Stimulated activated CD8-positive, alpha-beta memory T cell treated with anti-CD3 and anti-CD28 coated beads, Interleukin-7, amount 100 ng/mL, for 24 hours (primary cell): ENCODE measurements around the gene S1PR3.

ENCODE experiments used
- DNase-seq: peaks from one replicate; pipeline ENCODE4 v3.0.0-alpha.2; 2020; ENCODE audit warnings: low read depth

S1PR3 gene

DNA sequence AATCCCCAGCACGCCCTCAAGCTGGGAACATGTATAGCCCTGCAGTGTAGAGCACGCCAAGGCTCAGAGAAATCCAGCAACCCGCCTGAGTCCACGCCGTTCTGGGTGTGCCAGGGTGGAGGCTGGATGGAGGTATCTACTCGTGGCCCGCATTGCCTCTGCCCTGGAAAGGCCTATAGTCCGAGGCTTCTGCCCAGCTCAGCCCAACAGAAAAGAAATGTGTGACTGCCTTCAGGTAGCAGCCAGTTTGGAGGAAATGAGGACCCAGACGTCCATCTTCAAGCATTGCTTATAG is 18.2 kb downstream of the S1PR3 start:
- no peak for DNase-seq

DNA sequence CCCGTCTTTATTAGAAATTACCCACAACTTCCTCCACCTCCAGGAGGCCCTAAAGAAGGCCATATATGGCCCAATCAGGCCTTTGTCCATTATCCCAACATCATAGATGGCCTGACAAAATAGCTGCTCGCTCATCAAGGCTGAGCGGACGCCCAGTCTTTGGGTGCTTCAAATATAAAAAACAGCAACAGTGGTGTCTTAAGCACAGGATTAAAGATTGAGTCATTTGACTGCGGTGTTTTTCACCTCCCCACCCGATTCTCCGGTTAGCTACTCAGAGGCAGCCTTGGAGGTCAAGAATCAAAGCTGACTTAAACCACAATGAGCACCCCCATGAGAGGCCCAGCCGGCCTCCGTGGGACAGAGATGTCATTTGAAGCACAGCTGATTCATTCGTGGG is 18.8 kb downstream of the S1PR3 start:
- DNase-seq: no peak

DNA sequence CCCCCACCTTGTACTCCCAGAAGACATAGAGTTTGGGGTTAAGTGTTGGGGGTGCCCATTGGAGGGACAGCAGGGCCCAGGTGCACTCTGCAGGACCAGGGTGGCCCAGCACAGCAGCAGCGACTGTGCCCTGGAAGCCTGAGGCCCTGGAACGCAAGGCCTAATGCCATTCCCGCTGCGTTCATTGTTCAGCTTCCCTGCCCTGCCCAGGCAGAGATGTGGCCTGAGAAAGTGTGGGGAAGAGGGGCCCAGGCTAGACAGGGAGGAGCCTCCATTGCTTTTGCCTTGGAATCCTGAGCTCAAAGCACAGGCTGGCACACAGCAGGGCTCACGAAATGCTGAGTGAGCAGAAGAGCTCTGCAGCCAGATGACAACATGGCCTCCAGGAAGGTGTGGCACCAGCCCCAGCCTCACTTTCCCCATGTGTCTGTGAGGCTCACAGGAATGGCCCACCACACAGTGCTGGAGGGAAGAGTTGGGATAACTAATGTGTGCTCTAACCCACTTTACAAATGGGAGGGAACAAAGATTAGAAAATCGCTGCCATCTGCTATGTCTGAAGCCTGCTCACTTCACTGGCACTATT is 19.4 kb downstream of the S1PR3 start:
- DNase-seq: no peak

DNA sequence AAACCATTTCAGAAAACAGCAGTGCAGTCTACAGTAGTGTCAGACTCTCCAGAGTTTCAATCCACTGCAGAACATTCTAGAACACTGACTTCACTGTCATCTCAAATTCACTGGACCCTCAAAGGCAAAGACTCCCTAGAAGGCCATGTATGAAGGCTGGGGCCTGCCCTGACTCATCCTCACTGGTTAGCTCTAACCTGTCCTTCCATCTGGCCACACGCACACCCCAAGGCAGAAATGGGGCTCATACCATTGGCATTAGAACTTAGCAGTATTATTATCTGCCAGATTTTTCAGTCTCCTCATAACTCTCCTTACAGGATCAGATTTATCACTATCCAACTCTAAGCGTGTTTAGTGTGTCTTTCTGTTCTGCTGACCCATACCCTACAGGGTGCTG is 20.4 kb downstream of the S1PR3 start:
- DNase-seq: no peak

DNA sequence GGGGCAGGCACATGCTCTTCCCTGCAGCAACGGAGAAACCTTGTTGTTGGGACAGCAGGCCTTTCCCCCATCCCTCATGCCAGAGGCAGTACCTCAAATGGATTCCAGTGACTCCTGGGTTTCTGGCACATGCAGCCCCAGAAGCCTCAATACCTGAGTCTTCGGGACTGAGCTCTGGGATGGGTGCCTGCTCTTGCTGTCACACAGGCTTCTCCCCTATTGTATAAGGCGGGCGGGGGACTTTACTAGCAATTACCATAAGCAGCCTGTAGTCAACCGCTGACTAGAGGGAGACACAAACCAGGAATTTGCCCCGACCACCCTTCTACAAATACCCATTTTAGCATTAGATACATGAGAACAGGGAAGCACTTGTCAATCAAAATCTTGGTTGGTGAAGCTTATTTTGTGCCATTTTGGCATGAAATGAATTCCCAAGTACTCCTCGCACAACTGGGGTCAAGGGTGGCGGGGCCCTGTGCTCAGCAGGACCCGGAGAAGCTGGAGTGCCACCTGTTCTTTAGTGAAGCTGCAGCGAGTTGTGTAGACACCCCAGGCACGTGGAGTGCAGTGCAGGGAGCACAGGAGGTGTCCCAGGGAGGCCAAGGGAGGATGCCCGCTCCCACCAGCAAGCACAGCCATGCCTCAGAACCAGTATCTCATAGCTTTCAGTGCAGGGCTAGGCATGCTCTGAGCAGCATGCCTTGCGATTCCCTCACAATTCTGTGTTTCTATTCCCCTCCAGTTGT is 21.2 kb downstream of the S1PR3 start:
- DNase-seq: no peak

DNA sequence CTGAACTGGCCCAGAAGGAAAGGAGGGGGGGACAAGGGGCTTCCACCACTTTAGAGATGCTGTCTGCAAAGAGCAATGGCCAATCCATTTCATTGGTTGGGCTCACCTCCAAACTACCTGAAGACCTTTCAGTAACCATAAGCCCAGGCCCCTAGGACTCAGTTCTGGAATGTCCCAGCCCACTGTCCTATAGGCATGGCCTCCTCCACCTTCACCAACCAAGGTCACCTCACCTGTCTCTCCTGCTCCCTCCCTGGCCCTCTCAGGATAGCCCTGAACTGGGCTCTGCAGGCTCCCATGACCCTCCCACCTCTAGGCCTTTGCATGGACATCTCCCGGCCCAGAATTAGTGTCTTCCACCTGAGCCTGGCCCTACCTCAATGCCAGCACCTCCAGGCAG is 22.4 kb downstream of the S1PR3 start:
- DNase-seq: no peak

DNA sequence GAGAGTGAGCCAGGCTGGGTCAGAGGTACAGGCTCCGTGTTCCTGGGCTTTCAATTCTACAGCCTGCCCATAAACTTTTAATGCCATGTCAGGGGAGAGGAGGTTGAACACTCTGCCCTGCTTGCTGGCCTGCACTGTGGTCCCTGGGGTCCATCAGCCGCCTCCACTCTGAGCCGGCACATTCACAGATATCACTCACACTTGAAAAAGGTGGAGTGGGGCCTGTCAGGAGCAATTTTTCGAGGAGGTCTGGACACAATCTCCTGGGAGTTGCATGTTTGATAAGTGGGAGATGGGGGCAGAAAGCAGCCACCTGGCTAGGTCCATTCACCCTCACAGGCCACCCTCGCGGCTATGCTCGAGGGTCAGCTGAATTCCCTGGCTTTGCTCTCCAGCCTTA is 22.9 kb downstream of the S1PR3 start:
- DNase-seq: no peak

DNA sequence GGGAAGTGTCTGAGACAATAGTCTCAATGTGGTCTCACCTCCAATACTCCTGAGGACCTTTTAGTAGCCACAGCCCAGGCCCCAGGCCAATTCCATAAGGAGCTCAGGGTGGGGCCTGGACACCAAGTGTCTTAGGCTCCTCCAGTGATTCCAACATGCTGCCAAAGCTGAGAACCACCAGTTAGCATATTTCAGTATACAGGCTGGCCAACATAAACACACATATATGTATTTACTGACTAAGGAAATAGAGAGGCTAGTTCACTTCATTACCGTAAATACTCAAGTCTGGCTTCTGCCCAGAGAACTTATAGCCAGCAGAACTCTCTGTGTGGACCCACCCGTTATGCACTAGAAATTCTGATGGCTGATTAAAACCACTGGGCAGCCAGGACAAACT is 24.1 kb downstream of the S1PR3 start:
- DNase-seq: no peak

DNA sequence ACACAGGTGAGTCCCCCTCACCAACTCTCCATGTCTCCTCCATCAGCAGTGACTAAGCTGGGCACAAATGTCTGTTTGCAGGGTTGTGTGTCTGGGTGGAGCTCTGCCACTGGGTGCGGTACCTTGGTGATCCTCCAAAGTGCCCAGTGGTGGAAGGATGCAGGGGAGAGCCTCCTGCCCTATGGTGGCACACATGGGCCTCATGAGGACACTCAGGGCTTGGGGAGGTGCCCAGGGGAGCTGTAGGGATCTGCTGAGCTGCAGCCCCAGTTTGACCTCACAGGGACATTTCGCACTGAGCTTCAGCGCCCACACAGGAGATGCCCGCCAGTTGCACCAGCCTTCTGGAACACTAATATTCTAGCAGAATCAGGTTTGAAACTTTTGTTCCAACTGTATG is 29.5 kb downstream of the S1PR3 start:
- DNase-seq: no peak

DNA sequence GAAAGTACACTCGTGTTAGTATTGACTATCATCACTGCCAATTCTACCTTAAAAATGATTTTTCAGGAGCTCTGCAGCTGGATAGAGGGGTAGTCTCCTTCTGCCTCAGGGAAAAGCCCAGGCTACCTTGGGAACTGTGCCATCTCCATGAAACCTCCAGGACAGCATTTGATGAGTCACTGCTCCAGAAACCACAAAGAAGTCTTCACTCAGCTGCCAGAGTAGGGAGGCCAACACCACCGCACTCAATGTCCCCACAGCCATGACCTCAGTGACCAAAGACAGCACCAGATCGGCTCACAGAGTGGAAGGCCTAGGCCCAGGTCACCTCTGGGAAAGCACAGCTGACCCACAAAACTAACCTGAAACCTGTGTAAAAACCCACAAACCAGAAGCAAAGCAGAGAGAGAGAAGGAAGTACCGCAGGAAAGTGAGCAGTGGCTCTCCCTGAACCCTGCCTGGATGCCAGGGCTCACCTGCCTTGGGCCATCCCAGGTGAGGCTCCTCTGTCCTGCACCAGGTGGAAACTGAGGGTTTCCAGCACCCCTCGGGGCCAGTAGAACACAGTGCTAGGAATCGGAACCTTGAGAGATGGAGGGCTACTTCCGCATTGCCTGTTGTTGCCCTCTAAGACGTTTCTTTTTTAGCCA is 30.0 kb downstream of the S1PR3 start:
- no peak for DNase-seq

DNA sequence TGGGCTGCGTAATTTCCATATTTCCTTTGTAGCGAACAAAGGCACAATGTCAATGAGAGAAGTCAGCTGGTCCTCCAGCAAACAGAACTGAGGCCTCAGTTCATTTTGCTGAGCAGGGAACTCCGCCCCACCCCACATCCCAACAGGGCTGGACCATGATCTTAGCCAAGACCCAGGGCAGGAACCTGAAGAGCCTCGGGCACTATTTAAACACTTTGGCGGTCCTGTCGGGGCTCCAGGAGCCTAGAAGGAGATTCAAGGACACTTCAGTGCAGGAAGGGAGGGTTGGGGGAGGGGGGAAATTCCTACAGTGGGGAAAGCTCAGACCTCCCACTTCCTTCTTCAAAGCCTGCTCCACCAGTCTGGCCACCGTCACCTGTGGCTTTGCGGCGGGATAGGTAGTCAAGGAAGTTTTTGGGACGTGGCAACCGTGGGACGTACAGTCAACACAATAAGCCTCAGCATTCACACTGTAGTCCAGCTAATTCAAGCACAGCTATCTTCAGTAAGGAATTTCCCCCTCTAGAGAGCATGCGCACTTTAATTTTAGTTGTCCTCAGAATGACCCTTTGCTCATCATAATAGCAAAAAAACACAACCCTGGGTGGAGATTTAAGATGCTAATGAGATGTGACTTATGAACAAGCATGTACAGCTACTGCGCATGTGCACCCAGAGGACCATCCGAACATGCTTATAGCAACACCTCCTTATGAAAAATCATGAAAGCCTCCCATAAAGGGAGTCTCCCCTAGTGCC is 30.9 kb downstream of the S1PR3 start:
- DNase-seq: no peak

DNA sequence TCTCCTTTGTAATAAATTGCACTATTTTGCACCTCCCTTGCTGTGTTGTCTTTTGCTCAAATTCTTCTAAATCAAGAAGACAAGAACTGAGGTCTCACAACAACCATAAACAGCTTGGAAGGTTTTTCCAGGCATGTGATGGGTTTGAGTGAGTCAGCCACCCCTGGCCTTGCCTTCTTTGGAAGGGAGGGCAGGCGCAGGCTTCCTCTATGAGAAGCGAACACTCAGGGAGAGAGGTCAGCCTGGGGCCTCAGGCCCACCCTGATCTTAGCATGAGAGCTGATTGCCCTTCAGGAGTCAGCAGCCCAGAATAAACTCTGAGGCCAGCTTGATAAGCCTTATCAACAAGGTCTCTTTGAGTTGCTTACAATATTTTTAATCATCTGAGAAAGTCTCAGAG is 31.6 kb downstream of the S1PR3 start:
- DNase-seq: no peak

DNA sequence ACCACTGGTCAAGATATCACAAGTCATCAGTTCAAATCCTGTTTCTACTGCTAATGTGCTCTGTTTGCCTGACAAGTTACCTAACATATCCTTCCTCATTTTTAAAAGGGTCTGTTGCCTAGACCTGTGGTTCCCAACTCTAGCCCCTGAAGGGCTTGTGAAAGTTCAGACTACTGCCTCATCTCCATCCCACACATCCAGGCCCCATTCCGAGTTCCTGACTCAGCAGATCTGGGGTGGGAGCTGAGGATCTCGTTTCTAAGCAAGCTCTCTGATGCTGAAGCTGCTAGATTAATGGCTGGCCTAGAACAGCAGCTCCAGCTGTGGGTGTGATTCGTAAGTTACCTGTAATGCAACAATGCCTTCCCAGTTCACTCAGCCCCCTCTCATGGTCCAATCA is 32.5 kb downstream of the S1PR3 start:
- no peak for DNase-seq

DNA sequence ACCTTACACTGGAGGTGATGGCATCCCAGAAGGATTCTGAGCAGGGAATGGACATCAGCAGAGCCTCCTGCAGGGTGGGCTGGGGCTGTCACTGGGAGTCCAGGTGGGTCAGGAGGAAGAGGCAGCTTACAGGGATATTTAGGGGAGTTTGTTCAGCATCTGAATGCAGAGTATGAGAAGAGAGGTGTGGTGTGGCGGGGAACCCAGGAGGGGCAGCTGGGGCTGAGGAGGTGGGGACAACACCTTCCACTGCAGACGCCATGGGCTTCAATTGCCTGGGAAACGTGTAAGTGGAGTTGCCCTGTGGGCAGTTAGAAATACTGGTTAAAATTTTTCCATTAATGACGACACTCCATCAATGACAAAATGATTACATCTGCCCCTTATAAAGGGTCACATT is 33.5 kb downstream of the S1PR3 start:
- DNase-seq: no peak

DNA sequence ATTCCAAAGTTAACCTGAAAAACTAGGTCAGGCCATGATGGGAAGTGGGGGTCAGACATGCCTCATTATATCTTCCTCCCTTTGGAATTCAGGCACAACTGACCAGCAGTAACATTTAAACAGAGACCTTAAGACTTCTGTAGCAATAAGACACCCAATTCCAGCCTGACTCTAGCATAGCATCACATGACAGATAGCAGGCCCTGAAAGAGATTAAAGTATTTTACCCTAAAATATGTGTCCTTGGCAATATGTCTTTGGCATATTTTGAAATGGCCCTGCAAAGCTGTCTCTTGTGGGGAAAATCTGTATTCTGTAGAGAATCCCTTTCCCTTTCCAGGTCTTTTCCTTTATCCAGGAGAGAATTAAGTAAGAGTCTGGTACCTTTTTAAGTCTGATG is 34.3 kb downstream of the S1PR3 start:
- no peak for DNase-seq

DNA sequence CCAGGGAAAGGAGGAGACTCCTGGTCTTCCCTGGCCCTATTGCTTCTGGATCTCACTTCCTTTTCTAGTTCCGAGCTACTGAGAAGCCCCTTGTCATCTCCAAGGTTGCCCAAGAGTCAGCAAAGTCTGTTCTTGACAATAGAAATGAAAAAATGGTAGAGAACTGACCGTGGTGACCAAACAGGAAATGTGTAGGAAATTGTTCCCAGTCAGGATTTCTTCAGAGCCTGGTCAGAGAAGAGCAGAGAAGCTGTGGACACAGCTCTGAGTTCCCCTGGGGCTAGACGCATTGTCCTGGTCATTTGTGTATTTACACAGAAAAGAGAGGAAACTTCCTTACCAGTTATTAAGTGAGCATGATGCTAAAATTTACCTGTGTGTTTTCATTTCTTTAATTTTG is 35.6 kb downstream of the S1PR3 start:
- no peak for DNase-seq

DNA sequence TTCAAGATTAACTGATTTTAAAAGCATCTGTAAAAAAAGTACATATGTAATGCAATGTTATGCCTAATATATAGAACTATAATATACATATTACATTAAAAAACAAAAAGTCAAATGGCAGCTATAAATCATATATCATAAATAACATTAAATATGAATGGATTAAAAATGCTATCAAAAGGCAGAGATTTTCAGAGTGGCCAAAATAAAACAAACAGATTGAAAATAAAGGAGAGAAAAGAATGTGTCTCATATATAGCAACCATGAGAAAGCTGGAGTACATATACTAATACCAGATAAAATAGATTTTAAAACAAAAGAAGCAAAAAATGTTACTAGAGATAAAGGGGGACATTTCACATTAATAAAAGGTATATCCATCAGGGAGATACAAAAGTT is 38.5 kb downstream of the S1PR3 start:
- no peak for DNase-seq

DNA sequence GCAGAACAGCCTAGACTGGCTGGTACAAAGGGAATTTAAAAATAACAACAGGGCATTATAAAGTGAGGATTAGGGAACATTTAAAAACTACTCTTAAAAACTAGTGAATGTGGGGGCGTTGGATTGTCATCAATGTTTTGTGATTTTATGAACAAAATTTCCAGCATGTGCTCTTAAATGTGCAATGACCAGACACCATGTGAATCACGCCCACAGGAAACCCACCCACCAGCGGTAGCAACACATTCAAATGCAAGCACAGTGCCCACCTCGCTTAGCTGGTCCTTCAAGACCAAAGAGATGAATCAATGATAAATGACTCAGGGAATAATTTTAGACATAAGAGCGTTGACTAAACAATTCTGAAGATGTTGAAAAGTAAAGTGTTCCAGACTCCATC is 40.9 kb downstream of the S1PR3 start:
- no peak for DNase-seq

DNA sequence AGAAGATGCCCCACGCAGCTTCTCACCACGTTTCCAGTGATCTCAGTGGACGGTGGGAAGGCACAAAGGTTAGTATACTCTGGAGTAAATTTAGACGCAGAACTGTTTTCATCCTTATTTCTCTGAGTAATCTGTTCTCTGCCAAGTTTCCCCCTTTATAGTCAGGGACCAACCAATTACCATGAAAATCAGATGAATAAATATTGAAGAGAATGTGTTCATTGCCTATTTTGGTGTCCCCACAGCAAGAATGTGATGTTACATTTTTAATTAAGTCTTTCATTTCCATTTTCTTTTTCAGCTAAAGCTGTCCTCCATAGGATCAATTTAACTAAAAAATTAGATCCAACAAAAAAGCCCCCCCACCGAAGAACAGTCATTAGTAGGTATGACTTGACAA is 41.4 kb downstream of the S1PR3 start:
- DNase-seq: no peak

DNA sequence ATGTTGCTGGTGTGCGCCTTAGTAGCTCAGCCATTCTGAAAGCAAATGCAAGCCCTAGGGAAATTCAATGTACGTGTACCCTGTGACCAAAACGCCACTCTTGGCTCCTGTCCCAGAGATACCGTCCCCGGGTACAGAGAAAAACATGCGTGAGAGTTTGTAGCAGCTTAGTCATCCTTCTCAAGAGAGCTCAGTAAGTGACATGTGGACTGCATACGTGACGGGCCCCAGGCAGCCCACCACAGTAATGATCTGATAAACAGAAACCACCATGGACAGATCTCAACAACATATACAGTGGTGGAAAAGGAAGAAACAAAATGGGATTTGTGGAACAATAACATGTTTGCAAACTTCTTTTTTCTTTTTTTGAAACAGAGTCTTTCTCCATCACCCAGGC is 45.1 kb downstream of the S1PR3 start:
- no peak for DNase-seq

DNA sequence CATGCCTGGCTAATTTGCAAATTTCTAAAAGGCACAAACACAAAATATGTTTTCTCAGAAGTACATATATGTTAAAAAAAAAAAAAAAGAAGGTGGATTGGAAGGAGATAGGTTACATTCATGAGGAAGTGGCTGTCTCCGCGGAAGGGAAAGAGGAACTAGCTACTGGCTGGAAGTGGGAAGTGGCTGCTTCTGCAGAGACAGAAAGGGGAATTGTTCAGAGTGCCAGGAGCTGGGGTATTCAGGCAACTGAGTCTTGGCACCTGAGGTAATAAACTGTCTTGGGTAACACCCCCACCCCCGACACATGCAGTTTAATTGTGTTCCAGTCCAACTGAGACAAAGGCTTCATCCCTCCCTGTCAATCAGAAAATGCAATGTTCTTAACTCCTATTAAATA is 45.6 kb downstream of the S1PR3 start:
- DNase-seq: no peak

DNA sequence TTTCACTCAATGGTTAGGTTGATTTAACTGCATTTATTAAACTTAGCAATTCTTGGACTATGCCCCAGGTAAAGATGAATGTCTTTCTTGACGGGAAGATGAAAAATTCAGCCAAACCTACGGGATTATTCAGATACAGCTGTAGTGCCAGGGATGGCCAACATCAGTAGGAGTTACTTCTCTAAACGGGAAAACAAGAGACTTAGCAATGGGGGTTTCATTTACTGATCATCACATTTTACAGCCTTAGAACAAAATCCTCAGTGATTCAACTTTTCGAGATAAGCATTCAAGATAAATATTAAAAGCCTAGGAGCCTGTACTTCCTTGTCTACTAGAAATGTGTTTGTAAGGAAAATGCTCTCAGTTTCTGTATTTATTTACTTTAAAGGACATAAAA is 46.1 kb downstream of the S1PR3 start:
- DNase-seq: no peak

DNA sequence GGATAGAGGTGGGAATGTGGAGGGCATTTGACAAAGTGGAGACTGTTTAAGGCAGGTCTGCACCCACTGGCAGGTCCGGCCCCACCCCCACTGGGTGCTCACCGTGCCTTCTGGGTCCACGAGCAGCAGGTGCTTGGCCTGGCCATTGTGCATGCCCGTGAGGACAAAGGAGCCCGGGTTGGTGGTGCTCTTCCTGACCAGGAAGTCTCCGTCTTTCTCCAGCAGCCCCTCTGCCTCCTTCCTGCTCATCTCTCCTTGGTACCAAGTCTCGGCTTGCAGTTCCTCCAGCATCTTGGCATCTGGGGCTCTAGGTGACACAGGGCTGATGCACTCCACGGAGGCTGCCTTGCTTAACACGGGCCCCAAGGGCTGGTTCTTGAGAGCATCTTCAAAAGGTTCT is 46.6 kb downstream of the S1PR3 start:
- DNase-seq: no peak
